ENCODE data around the gene NCAM1. TPM values are rescaled to one million over a fixed set of nuclear protein-coding genes. Genes with fewer than 3 reads are reported as not detected.

The NCAM1 gene
- total RNA-seq, 1 experiment from 2014 or later: not detected

- TF ChIP-seq EZH2phosphoT487 (IDR thresholded peaks at IDR 0.05; ENCODE audit: borderline replicate concordance, low read length) (no peak), EZH2 (IDR thresholded peaks at IDR 0.05; ENCODE audit: low read length, unreplicated experiment) (no peak), CTCF (conservative IDR thresholded peaks at IDR 0.05; ENCODE audit: low read depth, low read length) (no peak)
- Histone ChIP-seq H3K9me3 (ENCODE audit: low read length) (no peaks in the 10 kb centered on the region), H3K27ac (ENCODE audit: low read length) (no peak overlapping the region), H3K4me3 (ENCODE audit: low read length) (no peak overlapping the region), H3K4me1 (ENCODE audit: insufficient read depth, low read length) (no peaks in the 10 kb centered on the region), H3K9me2 (replicated peaks; ENCODE audit: low read length) (no peaks in the 10 kb centered on the region), H2AFZ (ENCODE audit: low read length) (no peak overlapping the region), H3K36me3 (ENCODE audit: low read depth, low read length) (no peaks in the 10 kb centered on the region), H3K27me3 (ENCODE audit: low read length) (peaks cover 28% of the 10 kb centered on the region), H3F3A (ENCODE audit: low read length, unreplicated experiment) (no peaks in the 10 kb centered on the region), H3K79me2 (ENCODE audit: low read length) (no peaks in the 10 kb centered on the region), H3K9ac (ENCODE audit: low read length) (no peak overlapping the region), H3K4me2 (ENCODE audit: low read length) (no peak overlapping the region), H4K20me1 (ENCODE audit: low read length) (no peaks in the 10 kb centered on the region)
- ChIA-PET POLR2A (ENCODE audit: unreplicated experiment) (no interaction called here), CTCF (no interaction called here)
- ATAC-seq (no peak), DNase-seq (no peak)
- intact Hi-C loops (cut with micrococcal nuclease): no loop called here
- no TSS peak for BruUV-seq (replicated peaks)
Measured at GRCh38 chr11:113023228-113023627, 62.0 kb downstream of the NCAM1 start.

GRCh38 chr11:113023986-113024385 is 62.8 kb downstream of the NCAM1 start:
- Histone ChIP-seq H3K27ac (ENCODE audit: low read length) (no peak overlapping the region), H3K27me3 (ENCODE audit: low read length) (peaks cover 28% of the 10 kb centered on the region), H3K4me3 (ENCODE audit: low read length) (no peak overlapping the region), H3K9me3 (ENCODE audit: low read length) (no peaks in the 10 kb centered on the region), H3K9me2 (replicated peaks; ENCODE audit: low read length) (no peaks in the 10 kb centered on the region), H3K79me2 (ENCODE audit: low read length) (no peaks in the 10 kb centered on the region), H2AFZ (ENCODE audit: low read length) (no peak overlapping the region), H3K9ac (ENCODE audit: low read length) (no peak overlapping the region), H4K20me1 (ENCODE audit: low read length) (no peaks in the 10 kb centered on the region), H3K36me3 (ENCODE audit: low read depth, low read length) (no peaks in the 10 kb centered on the region), H3K4me1 (ENCODE audit: insufficient read depth, low read length) (no peaks in the 10 kb centered on the region), H3F3A (ENCODE audit: low read length, unreplicated experiment) (no peaks in the 10 kb centered on the region), H3K4me2 (ENCODE audit: low read length) (no peak overlapping the region)
- intact Hi-C loops (cut with micrococcal nuclease): no loop called here
- TF ChIP-seq EZH2 (IDR thresholded peaks at IDR 0.05; ENCODE audit: low read length, unreplicated experiment) (no peak), EZH2phosphoT487 (IDR thresholded peaks at IDR 0.05; ENCODE audit: borderline replicate concordance, low read length) (no peak), CTCF (conservative IDR thresholded peaks at IDR 0.05; ENCODE audit: low read depth, low read length) (no peak)
- ChIA-PET POLR2A (ENCODE audit: unreplicated experiment) (no interaction called here), CTCF (no interaction called here)
- ATAC-seq (no peak), DNase-seq (no peak)
- BruUV-seq (replicated peaks): no TSS peak

GRCh38 chr11:113026778-113027177 is 65.6 kb downstream of the NCAM1 start:
- Histone ChIP-seq H3K9me2 (replicated peaks; ENCODE audit: low read length) (no peaks in the 10 kb centered on the region), H3K36me3 (ENCODE audit: low read depth, low read length) (no peaks in the 10 kb centered on the region), H3K9ac (ENCODE audit: low read length) (no peak overlapping the region), H3K9me3 (ENCODE audit: low read length) (no peaks in the 10 kb centered on the region), H4K20me1 (ENCODE audit: low read length) (no peaks in the 10 kb centered on the region), H3K27me3 (ENCODE audit: low read length) (peaks cover 18% of the 10 kb centered on the region), H3K27ac (ENCODE audit: low read length) (no peak overlapping the region), H3F3A (ENCODE audit: low read length, unreplicated experiment) (no peaks in the 10 kb centered on the region), H3K4me3 (ENCODE audit: low read length) (no peak overlapping the region), H3K79me2 (ENCODE audit: low read length) (no peaks in the 10 kb centered on the region), H3K4me1 (ENCODE audit: insufficient read depth, low read length) (no peaks in the 10 kb centered on the region), H3K4me2 (ENCODE audit: low read length) (no peak overlapping the region), H2AFZ (ENCODE audit: low read length) (no peak overlapping the region)
- no TSS peak for BruUV-seq (replicated peaks)
- CTCF ChIA-PET: no interaction called here
- POLR2A ChIA-PET (ENCODE audit: unreplicated experiment): no interaction called here
- TF ChIP-seq EZH2phosphoT487 (IDR thresholded peaks at IDR 0.05; ENCODE audit: borderline replicate concordance, low read length): no peak
- no peak for TF ChIP-seq EZH2 (IDR thresholded peaks at IDR 0.05; ENCODE audit: low read length, unreplicated experiment)
- no peak for TF ChIP-seq CTCF (conservative IDR thresholded peaks at IDR 0.05; ENCODE audit: low read depth, low read length)
- DNase-seq: no peak
- no peak for ATAC-seq
- intact Hi-C loops (cut with micrococcal nuclease): no loop called here

All from PC-3 (cell line).